B cell (primary cell): ENCODE data around the gene CNTN4. TPM values are rescaled to one million over a fixed set of nuclear protein-coding genes. Genes with fewer than 3 reads are reported as not detected.

ENCODE experiments used
- ATAC-seq: fragments of 200-7000 bp; cut with Tn5 transposase; one replicate; pipeline ENCODE4 v1.10.0; 2021; ENCODE audit warnings: low read depth, mild to moderate bottlenecking, moderate number of reproducible peaks, moderate library complexity
- CTCF ChIA-PET: fragments of 350-600 bp; sonication (Branson Sonifier 250); formaldehyde crosslinking; loops from one replicate; lab custom pipeline; 2021; ENCODE audit warnings: antibody characterized with exemption, inconsistent platforms; lab: Charles Lee
- POLR2A ChIA-PET: fragments of 350-600 bp; sonication (Branson Sonifier 250); formaldehyde crosslinking; loops from one replicate; lab custom pipeline; 2021; ENCODE audit warnings: antibody characterized with exemption; lab: Charles Lee
- DNase-seq: peaks from one replicate; pipeline ENCODE4 v3.0.0; 2013
- H2AFZ ChIP-seq: 2 replicates; pipeline ENCODE4 v1.6.1; 2012; ENCODE audit warnings: mild to moderate bottlenecking, low read depth, low read length; ENCODE audit not compliant: insufficient read depth, poor library complexity, severe bottlenecking
- H3K27ac ChIP-seq, 2 donors: 1 replicate in 1 of 2; 2 replicates in 1 of 2; pipeline ENCODE4 v1.5.1; 2012 to 2013; ENCODE audit warnings: low read length in 2 of 2, mild to moderate bottlenecking in 2 of 2, moderate library complexity in 1 of 2
- H3K27me3 ChIP-seq, 4 experiments: fragments of 200-600 bp in 1 of 4; sonication (generic) in 1 of 4; replicated peaks in 1 of 4; 1 replicate in 2 of 4; 2 replicates in 2 of 4; pipeline versions ENCODE4 v1.6.1 to v1.7.0; 2013 to 2016; ENCODE audit warnings: low read length in 3 of 4, mild to moderate bottlenecking in 2 of 4, mixed read lengths in 1 of 4, moderate library complexity in 1 of 4; ENCODE audit not compliant: insufficient read depth in 4 of 4, control insufficient read depth in 3 of 4; ENCODE audit errors: control extremely low read depth in 1 of 4
- H3K36me3 ChIP-seq, 2 experiments: replicated peaks in 1 of 2; 1 replicate in 1 of 2; 2 replicates in 1 of 2; pipeline versions ENCODE4 v1.6.1 to v1.7.1; 2013; ENCODE audit warnings: low read length in 1 of 2; ENCODE audit not compliant: insufficient read depth in 2 of 2, control insufficient read depth in 1 of 2; ENCODE audit errors: control extremely low read depth in 1 of 2, extremely low read depth in 1 of 2
- H3K4me1 ChIP-seq, 2 donors: fragments of 200-600 bp in 1 of 2; sonication (generic) in 1 of 2; 1 replicate in 1 of 2; 2 replicates in 1 of 2; pipeline versions ENCODE4 v1.5.1 to v1.6.1; 2013 to 2017; ENCODE audit warnings: low read length in 2 of 2; ENCODE audit not compliant: control insufficient read depth in 2 of 2, insufficient read depth in 2 of 2
- H3K4me2 ChIP-seq: replicated peaks from 2 replicates; pipeline ENCODE3; 2012; ENCODE audit warnings: mild to moderate bottlenecking, low read depth, low read length; ENCODE audit not compliant: poor library complexity, severe bottlenecking
- H3K4me3 ChIP-seq, 5 experiments: fragments of 200-600 bp in 1 of 5; sonication (generic) in 1 of 5; 1 replicate in 3 of 5; 2 replicates in 2 of 5; pipeline versions ENCODE4 v1.5.1 to v1.7.0; 2011 to 2016; ENCODE audit warnings: low read length in 4 of 5, mild to moderate bottlenecking in 4 of 5, low read depth in 2 of 5, control low read depth in 1 of 5, moderate library complexity in 1 of 5; ENCODE audit not compliant: insufficient read depth in 1 of 5; ENCODE audit errors: control extremely low read depth in 1 of 5, extremely low read depth in 1 of 5
- H3K79me2 ChIP-seq: fragments of 200-600 bp; sonication (generic); one replicate; pipeline ENCODE4 v1.6.0; 2016; ENCODE audit warnings: low read length; ENCODE audit not compliant: control insufficient read depth, insufficient read depth
- H3K9ac ChIP-seq: fragments of 200-600 bp; sonication (generic); 2 replicates; pipeline ENCODE4 v1.6.1; 2017; ENCODE audit warnings: mild to moderate bottlenecking, low read length, moderate library complexity
- H3K9me3 ChIP-seq, 3 donors: one replicate each; pipeline versions ENCODE4 v1.6.1 to v1.7.1; 2013; ENCODE audit warnings: low read length in 2 of 3; ENCODE audit not compliant: control insufficient read depth in 2 of 3, insufficient read depth in 1 of 3; ENCODE audit errors: control extremely low read depth in 1 of 3
- H4K20me1 ChIP-seq: 2 replicates; pipeline ENCODE4 v1.6.0; 2012; ENCODE audit warnings: mild to moderate bottlenecking, low read length; ENCODE audit not compliant: insufficient read depth, control insufficient read depth, poor library complexity, severe bottlenecking
- H3K27ac Mint-ChIP-seq: one replicate; pipeline ENCODE4 v1.8.0; 2021; ENCODE audit warnings: mixed read lengths
- H3K27me3 Mint-ChIP-seq: one replicate; pipeline ENCODE4 v1.8.0; 2021; ENCODE audit warnings: mixed read lengths
- H3K4me1 Mint-ChIP-seq: one replicate; pipeline ENCODE4 v1.8.0; 2021; ENCODE audit warnings: mixed read lengths
- H3K4me3 Mint-ChIP-seq: one replicate; pipeline ENCODE4 v1.8.0; 2021; ENCODE audit warnings: mixed read lengths
- H3K9me3 Mint-ChIP-seq: one replicate; pipeline ENCODE4 v1.8.0; 2022; ENCODE audit warnings: mixed read lengths; ENCODE audit not compliant: insufficient read depth
- CTCF ChIP-seq: fragments of 200-600 bp; IDR thresholded peaks from one replicate; pipeline ENCODE4 v1.8.0; 2022; ENCODE audit warnings: antibody characterized with exemption, mild to moderate bottlenecking
- EZH2 ChIP-seq: IDR thresholded peaks from 2 replicates; pipeline ENCODE4 v1.6.1; 2012; ENCODE audit warnings: borderline replicate concordance, low read depth, mild to moderate bottlenecking, moderate library complexity, low read length; ENCODE audit not compliant: insufficient read depth, poor library complexity, severe bottlenecking
- WGBS: methylation state at CpG from one replicate; pipeline ENCODE4 v1.1.5; 2013; ENCODE audit warnings: missing lambda C conversion rate; ENCODE audit not compliant: insufficient coverage; 5-methylcytosine and 5-hydroxymethylcytosine counted together
- intact Hi-C: fragments of 100-400 bp; cut with micrococcal nuclease; formaldehyde crosslinking; loops from one replicate; pipeline ENCODE4 v1.10.0; 2022
- polyA plus RNA-seq: library from polyadenylated mRNA; depleted of rRNA; stranded (reverse); fragments of >200 nt; gene quantifications from 2 replicates; pipeline ENCODE4 v1.2.3, GENCODE V29; 2012
- total RNA-seq, 2 donors: library from RNA; stranded (reverse); fragments of 120-200 nt in 1 of 2; gene quantifications; 1 replicate in 1 of 2; 2 replicates in 1 of 2; pipeline versions ENCODE4 v1.2.3 to v1.2.4, GENCODE V29; 2013 to 2022

The CNTN4 gene
- total and polyA plus RNA-seq, 2 donors (not counting 1 experiment from before 2014, with no cell fraction given), result 0.05 TPM; not detected in 1

DNA sequence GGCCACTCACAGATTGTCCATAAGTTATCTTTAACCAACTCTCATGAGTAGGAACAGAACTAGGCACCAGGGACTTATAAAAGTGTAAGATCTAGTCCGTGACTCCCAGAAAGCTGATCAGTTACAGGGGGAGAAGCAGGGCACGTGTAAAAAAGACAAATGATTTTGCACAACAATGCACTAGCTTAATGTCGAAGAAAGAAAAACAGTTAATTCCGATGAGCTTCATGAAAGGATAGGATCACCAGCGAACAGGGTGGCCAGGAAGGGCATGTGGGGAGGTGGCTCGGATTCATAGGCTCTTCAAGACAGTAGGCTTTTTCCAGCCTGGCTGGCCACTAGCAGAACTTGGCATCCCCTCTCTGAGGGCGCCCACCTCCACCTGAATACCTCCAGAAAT is 921.5 kb downstream of the CNTN4 start:
- ChIA-PET POLR2A (no interaction called here), CTCF (no interaction called here)
- Histone ChIP-seq H3K4me2 (no peak overlapping the region), H4K20me1 (no peaks in the 10 kb centered on the region), H3K4me1 (no peaks in the 10 kb centered on the region), H3K36me3 (no peaks in the 10 kb centered on the region), H3K27ac (no peak overlapping the region), H3K4me3 (no peak overlapping the region), H3K79me2 (no peaks in the 10 kb centered on the region), H2AFZ (no peak overlapping the region), H3K27me3 (peaks cover 0 to 14% (median 8%) of the 10 kb centered on the region in 4 experiments), H3K9me3 (no peaks in the 10 kb centered on the region), H3K9ac (no peak overlapping the region)
- intact Hi-C loops, result no loop called here
- TF ChIP-seq CTCF, result no peak
- no peak for TF ChIP-seq EZH2
- H3K4me1 Mint-ChIP-seq, result no peaks in the 10 kb centered on the region
- DNase-seq (no peak), ATAC-seq (no peak)
- H3K4me3 Mint-ChIP-seq, result no peak overlapping the region
- peaks cover 32% of the 10 kb centered on the region for H3K27me3 Mint-ChIP-seq
- no peaks in the 10 kb centered on the region for H3K9me3 Mint-ChIP-seq
- WGBS, result 95% methylated on average over 6 of the region's 7 CpGs
- H3K27ac Mint-ChIP-seq, result no peak overlapping the region

- Histone ChIP-seq H3K9me3 (no peaks in the 10 kb centered on the region), H3K9ac (no peak overlapping the region), H3K27me3 (peaks cover 0 to 14% (median 6%) of the 10 kb centered on the region in 4 experiments), H4K20me1 (no peaks in the 10 kb centered on the region), H3K79me2 (no peaks in the 10 kb centered on the region), H3K36me3 (no peaks in the 10 kb centered on the region), H3K4me2 (no peak overlapping the region), H3K4me3 (no peak overlapping the region), H3K27ac (no peak overlapping the region), H3K4me1 (no peaks in the 10 kb centered on the region), H2AFZ (no peak overlapping the region)
- TF ChIP-seq EZH2 (no peak), CTCF (no peak)
- Mint-ChIP-seq H3K4me1 (peaks cover under 1% of the 10 kb centered on the region), H3K9me3 (no peaks in the 10 kb centered on the region), H3K27ac (no peak overlapping the region), H3K4me3 (no peak overlapping the region), H3K27me3 (peaks cover 21% of the 10 kb centered on the region)
- ATAC-seq (no peak), DNase-seq (no peak)
- WGBS, result 78% methylated on average over 3 of the region's 7 CpGs
- ChIA-PET CTCF (no interaction called here), POLR2A (no interaction called here)
- intact Hi-C loops, result no loop called here
Measured at GRCh38 chr3:3023111-3023745, 924.6 kb downstream of the CNTN4 start.
